HG03064 (cell line): ENCODE results near the gene FOXJ3.

Source experiments
- ATAC-seq: cut with Tn5 transposase; IDR thresholded peaks from one replicate; pipeline ENCODE4 v1.9.1; 2021; ENCODE audit warnings: low read depth; ENCODE audit not compliant: unreplicated experiment

FOXJ3 gene

DNA sequence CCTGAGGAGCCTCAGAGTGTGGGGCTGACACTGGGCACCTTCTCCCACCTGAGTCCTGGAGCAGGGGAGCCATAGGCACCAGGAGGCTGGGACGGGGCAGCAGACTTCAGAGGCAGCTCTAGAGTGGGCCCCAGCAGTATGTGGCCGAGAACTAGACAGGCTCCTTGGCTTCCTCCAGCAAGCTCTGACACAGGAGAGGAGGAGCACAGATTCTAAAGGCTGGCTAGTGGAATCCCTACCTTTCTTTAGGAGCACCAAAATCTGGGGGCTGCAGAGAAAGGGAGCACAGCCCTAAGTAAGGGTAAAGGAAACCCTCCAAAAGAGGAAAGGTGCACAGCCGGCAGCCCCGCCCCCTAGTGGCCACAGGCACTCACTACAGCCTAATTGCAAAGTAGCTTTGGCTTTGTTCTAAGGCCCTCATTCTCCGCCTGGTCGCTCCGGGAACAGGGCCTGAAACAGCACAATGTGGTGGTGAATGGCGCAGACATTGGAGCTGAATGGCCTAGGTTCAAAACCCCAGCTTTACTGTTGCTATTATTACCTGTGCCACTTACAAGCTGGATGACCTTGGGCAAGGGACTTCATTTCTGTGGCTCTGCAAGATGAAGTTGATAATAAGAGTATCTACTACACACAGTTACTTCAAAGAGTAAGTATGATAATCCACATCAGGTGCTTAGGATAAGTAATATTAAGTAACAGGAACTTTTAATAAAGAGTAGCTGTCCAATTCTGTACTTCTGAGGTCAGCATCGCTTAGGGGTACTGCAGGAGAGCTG is 161.7 kb downstream of the FOXJ3 start:
- no peak for ATAC-seq

GRCh38 chr1:42172381-42173133 is 162.5 kb downstream of the FOXJ3 start:
- no peak for ATAC-seq

DNA sequence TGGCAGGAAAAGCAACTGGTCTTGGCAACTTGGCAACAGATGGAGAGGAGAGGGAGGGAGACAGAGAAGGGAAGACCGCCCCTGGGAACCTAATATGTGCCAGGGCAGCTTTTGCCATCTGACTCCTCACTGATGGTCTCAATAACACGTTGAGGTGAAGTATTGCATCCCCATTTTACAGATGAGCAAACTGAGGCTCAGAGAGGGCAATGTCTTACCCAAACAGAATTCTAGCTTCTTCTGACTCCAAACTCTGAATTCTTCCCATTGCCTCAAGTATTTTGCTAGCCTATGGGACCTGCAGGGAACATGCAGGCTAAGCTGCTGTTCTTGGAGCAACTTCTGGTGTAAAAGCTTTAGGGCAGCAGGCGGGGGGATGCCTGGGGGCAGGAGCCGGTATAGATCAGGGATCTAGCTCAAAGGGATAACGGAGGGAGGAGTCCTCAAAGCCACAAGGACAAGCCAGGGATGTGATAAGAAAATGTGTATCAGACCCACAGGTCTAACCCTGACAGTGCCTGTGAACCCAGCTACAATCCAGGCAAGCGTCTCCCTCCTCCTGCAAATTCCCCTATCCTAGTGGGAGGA is 163.3 kb downstream of the FOXJ3 start:
- ATAC-seq, result no peak

DNA sequence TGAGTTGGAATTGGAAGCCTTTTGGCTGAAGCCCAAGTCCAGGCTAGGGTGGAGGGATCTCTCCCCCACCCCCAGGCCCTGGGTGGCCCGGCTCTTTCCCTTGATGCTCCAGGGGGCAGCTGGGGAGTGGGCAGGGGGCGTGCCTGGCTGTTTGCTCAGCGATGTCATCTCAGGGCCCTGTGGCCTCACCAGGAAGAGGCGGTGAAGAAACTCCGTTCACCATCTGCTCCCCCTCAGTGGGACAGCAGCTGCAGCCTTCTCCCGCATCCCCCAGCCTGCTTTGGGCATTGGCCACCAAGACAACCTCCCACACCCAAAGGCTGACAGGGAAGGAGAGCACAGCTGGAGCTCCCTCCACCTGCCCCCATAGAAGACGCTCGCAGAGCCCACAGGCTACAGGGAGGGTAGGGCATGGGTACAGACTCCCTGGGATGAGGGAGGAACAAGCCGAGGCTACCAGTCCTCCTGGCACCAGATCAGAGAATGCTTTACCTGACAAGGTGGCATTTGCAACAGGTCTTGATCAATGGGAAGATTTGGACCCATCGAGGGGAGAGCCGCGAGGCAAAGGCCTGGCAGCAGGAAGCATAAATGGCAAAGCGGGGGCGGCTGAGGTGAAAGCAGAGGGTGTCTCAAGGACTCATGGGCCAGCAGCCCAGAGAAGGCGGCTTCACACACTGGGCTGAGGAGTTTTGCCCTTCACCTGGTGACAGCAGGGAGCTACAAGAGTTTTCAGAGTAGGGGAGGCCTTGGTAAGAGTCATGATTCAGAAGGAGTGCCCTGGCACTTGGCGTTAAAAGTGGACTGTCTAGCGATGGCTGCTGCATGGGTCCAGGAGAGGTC is 164.0 kb downstream of the FOXJ3 start:
- ATAC-seq, result no peak

- no peak for ATAC-seq
Measured at GRCh38 chr1:42168763-42169162, 166.3 kb downstream of the FOXJ3 start.

GRCh38 chr1:42168391-42168670 is 166.7 kb downstream of the FOXJ3 start:
- no peak for ATAC-seq

DNA sequence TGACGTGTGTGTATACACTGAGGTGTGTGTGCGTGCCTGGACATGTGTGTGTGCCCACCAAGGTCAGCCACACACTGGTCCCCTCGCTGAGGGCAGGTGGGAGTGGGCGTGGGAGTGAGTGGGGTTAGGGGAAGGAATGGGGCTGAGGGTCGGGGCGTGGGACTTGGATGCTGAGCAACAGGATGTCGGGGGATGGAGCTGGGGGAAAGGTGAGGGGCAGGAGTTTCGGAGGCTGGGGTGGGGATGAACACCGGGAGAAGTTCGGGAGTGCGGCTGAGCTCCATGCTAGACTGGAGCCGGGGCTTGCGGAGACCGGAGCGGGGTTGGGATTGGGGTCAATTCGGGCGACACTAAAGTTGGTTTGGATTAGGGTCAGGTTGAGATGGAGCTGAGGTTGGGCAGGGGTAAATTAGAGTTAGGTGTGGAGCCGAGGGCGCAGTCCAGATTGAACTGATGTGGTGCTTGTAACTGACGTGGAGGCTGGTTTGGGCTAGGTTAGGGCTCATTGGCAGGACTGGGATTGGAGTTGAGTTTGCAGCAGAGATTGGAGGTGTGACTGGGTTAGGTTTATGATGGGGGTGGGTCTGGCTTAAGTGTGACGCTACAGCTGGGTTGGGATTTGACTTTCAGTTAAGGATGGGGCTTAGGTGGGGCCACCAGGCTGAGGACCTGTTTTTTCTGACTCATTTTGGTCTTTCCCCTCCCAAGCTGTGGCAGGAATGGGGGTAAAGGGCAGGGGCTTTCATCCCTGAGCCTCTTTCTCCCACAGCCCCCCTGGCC is 167.2 kb downstream of the FOXJ3 start:
- ATAC-seq, result no peak

DNA sequence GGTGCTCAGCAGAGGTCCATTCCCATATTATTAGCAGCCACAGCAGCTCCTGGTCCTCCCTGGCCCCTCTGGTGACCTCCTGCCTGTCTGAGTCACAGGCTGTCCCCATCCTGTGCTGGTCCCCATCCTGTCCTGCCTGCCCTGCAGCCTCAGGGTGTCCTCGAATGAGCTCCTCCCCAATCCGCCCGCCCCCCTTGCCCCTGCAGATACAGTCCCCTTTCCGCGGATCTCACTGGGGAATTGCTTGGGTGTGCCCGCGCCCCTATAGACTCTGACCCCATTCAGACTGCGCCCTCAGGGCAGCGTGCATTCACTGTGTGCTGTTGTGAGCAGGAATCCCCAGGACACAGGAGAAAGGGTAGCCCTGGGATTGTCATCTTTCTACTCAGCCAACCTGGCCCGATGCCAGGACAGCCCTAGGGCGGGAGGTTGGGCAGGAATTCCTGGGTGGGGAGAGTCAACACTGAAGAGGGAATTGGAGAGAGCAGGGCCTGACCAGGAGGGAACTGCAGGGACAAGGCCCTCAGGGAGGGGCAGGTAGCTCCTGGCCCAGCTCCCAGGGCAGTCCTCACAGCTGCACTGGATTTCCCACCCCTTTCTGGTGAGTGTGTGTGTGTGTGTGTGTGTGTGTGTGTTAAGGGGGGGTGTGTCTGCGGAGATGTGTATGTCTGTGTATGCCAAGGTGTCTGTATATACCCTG is 169.4 kb downstream of the FOXJ3 start:
- no peak for ATAC-seq

GRCh38 chr1:42164551-42165420 is 170.2 kb downstream of the FOXJ3 start, which contains the start of gene GUCA2A:
Gene GUCA2A, minus strand, starts transcription at chr1:42164745. Its CDS starts 33 bp downstream, at chr1:42164712.
- ATAC-seq, result no peak

DNA sequence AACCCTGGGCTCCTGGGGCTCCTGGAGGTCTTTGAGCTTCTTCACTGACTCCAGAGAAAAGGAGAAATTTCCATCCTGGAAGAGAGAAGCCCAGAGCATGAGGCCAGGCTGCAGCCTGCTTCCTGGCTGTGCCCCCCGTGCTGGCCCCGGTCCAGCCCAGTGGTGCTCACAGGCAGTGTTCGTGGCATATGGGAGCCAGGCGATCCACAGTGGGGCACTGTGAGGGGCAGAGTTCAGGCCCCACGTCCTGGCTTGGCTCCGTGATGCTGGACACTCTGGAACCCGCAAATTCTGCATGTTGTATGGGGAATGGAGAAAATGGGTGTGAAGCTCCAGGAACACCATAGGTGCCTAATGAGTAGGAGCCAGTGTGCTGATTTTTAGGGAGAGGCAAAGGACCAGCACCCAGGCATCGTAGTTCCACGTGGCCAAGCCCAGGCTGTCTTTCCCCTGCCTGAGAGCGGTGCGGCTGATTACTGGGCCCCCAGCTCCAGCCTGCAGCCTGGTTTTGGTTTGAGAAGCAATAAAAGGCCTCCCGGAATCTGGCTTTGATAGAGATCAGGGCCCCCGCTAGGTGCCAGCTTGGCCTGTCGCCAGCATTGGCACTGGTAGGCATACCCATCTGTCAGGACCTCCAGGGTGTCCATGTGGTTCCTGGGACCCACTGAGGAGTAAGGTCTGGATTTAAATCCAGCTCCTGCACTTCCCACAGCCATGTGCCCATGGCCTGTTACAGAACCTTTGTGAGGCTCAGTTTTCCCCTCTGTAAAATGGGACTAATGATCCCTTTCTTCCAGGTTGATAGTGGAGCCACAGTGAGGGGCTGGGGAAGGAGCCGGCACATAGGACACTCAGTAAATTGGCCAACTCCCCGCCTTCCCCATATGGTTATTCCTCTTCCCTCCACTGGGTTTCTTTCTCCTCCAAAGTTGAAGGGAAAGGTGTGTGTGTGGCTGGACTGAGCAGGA is 171.2 kb downstream of the FOXJ3 start:
- ATAC-seq, result no peak

DNA sequence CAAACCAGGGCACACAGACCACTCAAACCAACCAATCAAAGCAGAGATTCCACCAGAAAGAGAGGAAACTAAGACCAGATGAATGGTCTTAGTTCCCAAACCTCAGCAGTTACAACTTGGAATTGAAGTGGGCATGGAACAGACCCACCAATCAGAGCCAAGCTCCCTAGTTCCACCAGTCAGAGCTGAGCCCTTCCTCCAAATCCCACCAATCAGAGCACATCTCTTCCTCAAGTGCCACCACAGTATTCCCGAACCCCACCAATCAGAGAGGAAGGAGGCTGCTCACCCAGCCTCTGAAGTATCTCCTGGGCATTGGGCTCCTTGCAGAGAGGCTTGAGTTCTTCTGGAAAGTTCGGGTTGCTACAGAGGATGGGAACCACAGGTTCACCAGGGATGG is 171.9 kb downstream of the FOXJ3 start:
- ATAC-seq, result no peak

DNA sequence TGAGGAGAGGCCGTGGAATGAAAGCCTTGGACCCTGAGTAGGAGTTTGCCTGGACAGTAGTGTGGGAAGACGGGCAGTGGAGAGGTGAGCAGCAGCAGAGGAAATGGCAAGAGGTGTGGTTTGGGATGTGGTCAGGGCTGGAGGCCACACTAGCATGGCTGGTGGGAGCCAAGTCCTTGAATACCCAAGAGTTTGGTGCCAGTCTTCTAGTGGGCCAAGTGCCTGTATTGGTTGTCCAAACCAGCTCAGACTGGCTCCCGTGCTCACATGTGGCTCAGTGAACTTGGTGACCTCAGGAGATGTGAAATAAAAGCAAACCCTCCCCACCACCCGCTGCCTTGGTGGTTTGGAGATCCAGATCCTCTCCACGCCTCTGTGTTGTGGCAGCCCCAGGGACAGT is 172.9 kb downstream of the FOXJ3 start:
- ATAC-seq, result no peak

DNA sequence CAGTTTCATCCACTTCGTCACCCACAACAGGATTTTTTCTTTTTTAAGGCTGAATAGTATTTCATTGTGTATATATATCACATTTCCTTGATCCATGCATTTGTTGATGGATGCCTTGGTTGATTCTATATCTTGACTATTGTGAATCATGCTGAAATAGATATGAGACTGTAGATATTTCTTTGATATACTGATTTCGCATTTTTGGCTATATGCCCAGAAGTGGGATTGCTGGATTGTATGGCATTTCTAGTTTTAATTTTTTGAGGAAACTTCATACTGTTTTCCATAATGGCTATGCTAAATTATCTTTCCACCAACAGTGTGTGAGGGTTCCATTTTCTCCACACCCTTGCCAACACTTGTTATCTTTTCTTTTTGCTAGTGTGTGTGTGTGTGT is 176.8 kb downstream of the FOXJ3 start:
- no peak for ATAC-seq

DNA sequence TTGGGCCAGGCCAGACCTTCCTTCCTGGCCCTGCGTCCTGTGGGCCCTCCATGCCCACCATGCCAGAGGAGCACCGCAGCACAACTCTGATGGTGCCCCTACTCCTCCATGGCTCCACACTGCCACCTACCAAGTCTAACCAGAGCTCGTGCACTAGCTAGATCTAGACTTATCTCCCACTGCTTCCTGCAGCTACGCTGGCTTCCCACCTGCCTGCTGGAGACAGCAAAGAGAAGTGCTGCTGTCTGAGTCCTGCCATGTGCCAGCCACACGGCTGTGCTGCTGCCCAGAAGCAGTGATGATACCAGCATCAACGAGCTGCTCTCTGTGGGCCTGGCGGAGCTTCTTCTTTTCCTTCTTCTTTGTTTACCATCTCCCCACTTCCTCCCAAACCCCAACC is 177.4 kb downstream of the FOXJ3 start:
- no peak for ATAC-seq

- no peak for ATAC-seq
Measured at GRCh38 chr1:42155362-42155761, 179.7 kb downstream of the FOXJ3 start.

DNA sequence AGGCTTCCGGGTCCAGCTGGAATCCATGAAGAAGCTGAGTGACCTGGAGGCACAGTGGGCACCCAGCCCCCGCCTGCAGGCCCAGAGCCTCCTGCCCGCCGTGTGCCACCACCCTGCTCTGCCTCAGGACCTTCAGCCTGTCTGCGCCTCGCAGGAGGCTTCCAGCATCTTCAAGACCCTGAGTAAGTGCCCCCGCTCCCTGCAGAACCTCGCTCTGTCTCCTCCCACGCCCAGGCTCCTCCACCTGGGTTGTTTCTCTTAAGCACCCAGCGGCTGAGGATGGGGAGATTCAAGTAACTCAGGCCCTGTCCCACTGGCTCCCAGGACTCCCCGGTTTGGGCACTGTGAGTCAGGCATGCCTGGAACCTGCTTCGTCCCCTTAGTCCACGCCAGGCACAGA is 180.3 kb downstream of the FOXJ3 start:
- no peak for ATAC-seq

DNA sequence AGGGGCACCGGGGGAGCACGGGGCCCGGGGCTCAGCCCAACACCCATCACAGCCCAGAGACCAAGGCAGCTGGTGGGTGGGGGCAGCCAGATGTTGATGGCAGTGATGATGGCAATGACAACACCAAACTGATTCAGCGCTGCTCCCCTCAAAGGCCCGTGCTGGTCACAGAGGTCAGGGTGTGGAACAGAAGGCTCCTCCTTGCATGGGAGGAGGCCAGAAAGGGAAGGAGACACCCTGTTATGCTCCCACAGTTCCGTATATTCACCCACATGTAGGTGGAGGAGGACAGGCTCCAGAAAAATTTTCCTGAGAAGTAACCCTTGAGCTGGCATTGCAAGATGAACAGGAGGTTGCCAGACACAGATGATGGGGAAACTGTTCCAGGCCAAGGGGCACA is 181.4 kb downstream of the FOXJ3 start:
- no peak for ATAC-seq
